Raji (cell line): ENCODE data around the gene SLC1A5.

Experiments
- POLR2A ChIP-seq: IDR thresholded peaks from 2 replicates; pipeline ENCODE4 v1.6.1; 2011; ENCODE audit warnings: low read depth, low read length, control low read depth; ENCODE audit not compliant: insufficient read depth

SLC1A5 gene

GRCh38 chr19:46727757-46728156, 60.6 kb downstream of the SLC1A5 start:
- TF ChIP-seq POLR2A: no peak

- TF ChIP-seq POLR2A: no peak
Measured at GRCh38 chr19:46726971-46727501, 61.4 kb downstream of the SLC1A5 start.

GRCh38 chr19:46726551-46726950, 61.8 kb downstream of the SLC1A5 start:
- no peak for TF ChIP-seq POLR2A

GRCh38 chr19:46725859-46726393, 62.5 kb downstream of the SLC1A5 start:
- TF ChIP-seq POLR2A: no peak

- TF ChIP-seq POLR2A: no peak
Measured at GRCh38 chr19:46725036-46725820, 63.2 kb downstream of the SLC1A5 start.
